DOHH2 (cell line): ENCODE measurements around the gene MRLN.

Experiments
- CTCF ChIP-seq: fragments of 200-600 bp; sonication (generic); IDR thresholded peaks from one replicate; pipeline ENCODE4 v1.5.1; 2014; ENCODE audit warnings: antibody characterized with exemption, mild to moderate bottlenecking, low read depth, low read length; ENCODE audit not compliant: poor library complexity, severe bottlenecking
- EZH2phosphoT487 ChIP-seq: fragments of 200-600 bp; sonication (generic); IDR thresholded peaks from 2 replicates; pipeline ENCODE4 v1.6.1; 2017; ENCODE audit warnings: borderline replicate concordance, mild to moderate bottlenecking, antibody characterized with exemption, low read length, moderate library complexity, mixed read lengths

GRCh38 chr10:59781511-59781910, 28.3 kb upstream of the MRLN start:
- TF ChIP-seq CTCF (no peak), EZH2phosphoT487 (no peak)
